NCI-H2196 (cell line): ENCODE measurements around the gene ART1.
A peak's percentile ranks its signal among the peaks of the same experiment; 100 is the strongest.

ENCODE experiments used
- DNase-seq: peaks from one replicate; lab custom pipeline; 2025; ENCODE audit not compliant: unreplicated experiment; lab: John Stamatoyannopoulos, UW

The ART1 gene

DNA sequence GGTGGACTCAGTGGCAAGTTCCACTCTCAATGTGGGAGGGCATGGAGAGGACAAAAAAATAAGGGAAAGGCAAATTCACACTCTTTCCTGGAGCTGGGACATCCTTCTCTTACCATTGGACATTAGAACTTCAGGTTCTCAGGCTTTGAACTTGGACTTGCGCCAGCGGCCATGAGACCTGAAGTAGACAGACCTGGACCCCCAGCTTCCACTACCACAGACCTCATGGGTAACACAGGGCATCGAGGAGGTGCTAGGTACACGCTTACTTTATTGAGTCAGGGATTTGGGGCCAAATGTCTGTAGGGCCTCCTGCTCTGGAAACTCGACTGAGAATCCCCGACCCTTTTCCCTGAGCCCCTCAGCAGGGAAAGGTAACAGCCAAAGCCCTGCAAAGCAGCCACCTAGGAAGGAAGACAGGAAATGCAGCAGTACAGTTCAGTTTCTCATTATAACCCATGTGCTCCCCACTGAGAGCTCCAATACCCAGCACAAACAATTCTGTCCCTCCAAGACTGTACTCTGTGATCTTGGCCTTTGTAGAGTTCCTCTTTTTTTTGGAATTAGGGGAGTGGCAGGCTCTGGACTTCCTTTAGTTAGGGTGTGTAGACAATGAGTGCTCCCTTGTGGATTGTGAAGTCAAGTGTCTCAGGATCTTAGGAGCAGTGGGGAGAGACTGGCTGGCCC lies 20.6 kb downstream of the ART1 start:
- no peak for DNase-seq

DNA sequence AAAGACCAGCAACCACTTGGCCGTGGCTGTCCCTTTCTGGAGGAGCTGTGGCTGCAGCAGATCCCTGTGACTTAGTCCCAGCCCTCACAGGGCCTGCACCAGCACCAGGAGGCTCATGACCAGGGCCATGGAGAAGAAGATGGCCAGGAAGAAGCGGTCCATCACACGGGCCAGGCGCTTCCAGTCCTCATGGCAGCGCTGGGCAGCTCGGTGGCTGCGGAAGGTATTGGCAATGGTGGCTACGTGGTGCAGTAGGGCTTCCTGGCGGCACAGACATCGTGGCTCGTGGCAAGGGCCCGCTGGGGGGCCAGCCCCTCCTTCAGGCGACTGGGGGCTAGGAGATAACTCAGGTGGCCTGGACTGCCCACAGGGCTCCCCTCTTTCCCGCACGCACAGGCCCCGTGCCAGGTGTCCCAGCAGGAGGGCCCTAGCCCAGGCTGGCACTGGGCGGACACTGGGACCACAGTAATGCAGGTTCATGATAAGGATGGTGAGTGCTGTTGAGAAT lies 21.1 kb downstream of the ART1 start:
- DNase-seq = no peak

GRCh38 chr11:3667149-3668035 lies 22.5 kb downstream of the ART1 start:
- DNase-seq = no peak

DNA sequence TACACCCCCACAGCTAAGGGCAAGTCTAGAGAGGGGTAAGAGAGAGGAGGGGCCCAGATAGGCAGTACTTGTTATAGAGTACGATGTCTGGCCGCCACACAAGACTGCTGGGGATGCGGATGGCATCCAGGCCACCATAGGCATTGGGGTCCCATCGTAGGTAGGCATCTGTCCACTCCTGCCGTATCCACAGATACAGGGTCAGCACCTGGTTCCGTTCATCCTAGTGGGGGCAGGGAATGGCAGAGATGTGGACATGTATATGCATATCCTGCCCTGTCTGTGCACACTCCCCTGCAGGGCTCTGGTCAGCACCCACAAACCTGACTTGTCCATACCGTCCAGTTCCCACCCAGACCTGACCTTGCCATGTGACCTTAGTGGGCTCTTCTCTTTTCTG lies 24.2 kb downstream of the ART1 start:
- no peak for DNase-seq

DNA sequence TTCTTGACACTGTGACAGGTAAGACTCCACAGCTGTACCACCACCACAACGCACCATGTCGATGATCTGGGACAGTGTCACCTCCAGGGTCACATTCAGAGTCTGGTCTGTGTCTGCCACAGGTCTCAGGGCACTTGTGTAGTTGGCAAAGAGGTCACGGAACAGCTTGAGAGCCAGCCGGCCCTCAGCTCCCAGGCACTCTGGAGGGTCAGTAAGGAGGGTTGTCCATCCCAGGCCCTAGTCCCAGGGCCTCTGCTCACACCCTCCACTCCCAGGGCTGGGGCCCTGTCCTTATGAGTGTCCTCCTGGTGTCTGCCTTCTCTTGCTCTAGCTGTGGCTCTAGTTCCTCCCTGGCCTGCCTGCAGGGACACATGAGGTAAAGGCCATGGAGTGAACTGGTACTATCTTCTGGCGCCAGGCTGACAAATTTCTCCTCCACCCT lies 24.8 kb downstream of the ART1 start:
- DNase-seq = no peak

DNA sequence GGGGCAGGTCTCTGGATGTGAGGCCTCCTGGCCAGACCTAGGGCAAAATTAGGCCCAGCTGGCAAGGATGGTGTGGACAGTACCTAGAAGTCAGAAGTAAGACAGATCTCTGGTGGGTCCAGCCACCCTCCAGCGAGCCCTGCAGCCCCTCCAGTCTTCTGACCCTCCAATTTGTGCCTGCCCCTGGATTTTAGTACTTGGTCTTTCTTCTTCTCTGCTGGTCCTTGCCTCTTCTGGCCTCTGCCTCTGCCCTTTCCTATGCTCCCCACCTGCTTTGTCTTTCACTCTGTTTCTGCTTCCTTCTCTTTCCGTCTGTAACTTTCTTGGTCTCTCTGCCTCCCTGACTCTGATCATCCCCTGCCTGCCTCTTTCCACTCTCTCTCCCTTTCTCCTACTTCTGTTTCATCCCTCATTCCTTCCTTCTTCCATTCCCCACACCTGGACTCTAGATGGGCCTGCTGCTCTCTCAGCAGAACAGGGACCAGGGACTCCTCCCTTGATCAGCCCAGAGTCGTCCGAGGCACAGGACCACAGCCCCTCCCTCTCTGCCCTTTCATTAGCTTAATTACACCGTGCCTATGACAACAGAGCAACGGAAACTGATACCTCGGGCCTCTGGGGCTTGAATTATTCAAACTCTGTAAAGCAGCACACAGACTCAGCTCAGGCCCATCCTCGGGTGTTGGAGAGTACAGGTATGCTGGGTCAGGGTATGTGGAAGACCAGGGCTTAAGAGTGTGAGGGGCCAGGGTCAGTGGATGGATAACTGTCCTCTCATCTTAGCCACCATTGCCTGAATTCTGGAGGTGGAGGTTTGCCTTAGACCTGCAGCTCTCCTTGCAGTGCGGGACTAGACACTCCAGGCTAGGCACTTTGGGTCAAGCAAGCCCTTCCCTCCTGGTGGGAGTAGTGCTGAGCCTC lies 26.7 kb downstream of the ART1 start, which contains the start of gene CHRNA10:
CHRNA10 (minus strand) TSS at position 51 of the 921 bp plus-strand sequence. CDS start 72 bp downstream, outside the sequence.
- peak; percentile 10 for DNase-seq

GRCh38 chr11:3674189-3674588 lies 29.3 kb downstream of the ART1 start:
- DNase-seq = no peak

- no peak for DNase-seq
These were observed 31.0 kb downstream of the ART1 start for GRCh38 chr11:3675971-3676370.

DNA sequence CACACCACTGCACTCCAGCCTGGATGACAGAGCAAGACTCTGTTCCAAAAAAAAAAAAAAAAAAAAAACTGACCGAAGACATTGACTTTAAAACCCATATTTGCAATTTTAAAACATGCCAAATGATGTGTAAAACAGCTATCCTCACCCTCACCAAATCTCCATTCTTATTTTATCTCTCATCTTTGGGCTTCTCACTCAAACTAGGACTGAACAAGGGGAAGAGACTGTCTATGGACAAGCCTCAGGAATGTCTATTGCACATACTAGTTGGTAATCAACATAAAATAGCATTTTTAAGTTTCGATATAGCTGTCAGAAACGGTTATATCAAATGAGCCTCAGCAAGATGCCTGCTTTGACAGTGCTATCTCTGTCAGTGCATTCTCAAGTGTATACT lies 34.1 kb downstream of the ART1 start:
- DNase-seq = no peak

- DNase-seq = no peak
These were observed 38.1 kb downstream of the ART1 start for GRCh38 chr11:3683039-3683438.

DNA sequence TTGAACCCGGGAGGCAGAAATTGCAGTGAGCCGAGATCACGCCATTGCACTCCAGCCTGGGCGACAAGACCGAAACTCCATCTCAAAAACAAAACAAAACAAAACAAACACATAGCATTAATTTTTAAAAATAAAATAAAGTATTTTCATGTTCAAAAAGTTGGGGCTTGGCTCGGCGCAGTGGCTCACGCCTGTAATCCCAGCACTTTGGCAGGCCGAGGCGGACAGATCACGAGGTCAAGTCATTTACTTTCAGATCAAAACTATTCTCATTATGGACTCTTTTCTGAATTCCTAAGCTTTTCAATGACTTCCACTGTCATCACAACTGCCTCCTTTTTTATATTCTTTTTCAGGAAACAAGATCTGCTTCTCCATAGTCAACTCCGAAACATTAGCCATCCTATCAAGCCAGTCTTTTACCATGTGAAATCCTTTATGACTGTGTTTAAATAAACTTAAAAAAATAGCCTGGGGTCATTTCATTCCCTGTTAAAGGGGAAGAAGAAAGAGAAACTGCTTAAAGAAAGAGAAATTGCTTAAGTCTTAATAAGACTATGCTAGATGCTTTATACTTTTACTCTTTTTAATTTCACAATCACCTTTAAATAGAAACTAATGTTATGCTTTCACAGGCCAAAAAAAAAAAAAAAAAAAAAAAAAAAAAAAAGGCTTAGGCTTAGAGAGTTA lies 39.3 kb downstream of the ART1 start:
- no peak for DNase-seq

GRCh38 chr11:3684819-3685172 lies 39.9 kb downstream of the ART1 start:
- no peak for DNase-seq

GRCh38 chr11:3685923-3686322 lies 41.0 kb downstream of the ART1 start:
- peak; percentile 25 for DNase-seq

- DNase-seq = no peak
These were observed 41.8 kb downstream of the ART1 start for GRCh38 chr11:3686751-3687150.

GRCh38 chr11:3700410-3700809 lies 55.5 kb downstream of the ART1 start:
- DNase-seq = no peak

GRCh38 chr11:3700910-3701309 lies 56.0 kb downstream of the ART1 start:
- DNase-seq = no peak

GRCh38 chr11:3703383-3703782 lies 58.5 kb downstream of the ART1 start:
- no peak for DNase-seq

DNA sequence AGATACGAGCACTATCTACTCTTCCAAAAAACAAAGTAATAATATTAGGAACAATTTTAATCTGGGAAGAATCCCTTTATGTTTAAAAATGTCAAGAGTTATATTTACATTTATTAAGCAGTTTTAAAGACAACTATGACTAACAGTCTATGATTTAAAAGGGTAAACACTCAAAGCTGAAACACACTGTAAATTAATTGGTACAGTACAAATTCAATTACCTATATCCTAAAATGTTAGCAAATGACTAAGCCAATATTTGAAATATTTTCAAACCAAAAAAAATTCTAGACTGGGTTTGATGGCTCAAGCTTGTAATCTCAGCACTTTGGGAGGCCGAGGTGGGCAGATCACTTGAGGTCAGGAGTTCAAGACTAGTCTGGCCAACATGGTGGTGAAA lies 62.2 kb downstream of the ART1 start:
- no peak for DNase-seq

GRCh38 chr11:3709977-3710376 lies 65.0 kb downstream of the ART1 start:
- no peak for DNase-seq

DNA sequence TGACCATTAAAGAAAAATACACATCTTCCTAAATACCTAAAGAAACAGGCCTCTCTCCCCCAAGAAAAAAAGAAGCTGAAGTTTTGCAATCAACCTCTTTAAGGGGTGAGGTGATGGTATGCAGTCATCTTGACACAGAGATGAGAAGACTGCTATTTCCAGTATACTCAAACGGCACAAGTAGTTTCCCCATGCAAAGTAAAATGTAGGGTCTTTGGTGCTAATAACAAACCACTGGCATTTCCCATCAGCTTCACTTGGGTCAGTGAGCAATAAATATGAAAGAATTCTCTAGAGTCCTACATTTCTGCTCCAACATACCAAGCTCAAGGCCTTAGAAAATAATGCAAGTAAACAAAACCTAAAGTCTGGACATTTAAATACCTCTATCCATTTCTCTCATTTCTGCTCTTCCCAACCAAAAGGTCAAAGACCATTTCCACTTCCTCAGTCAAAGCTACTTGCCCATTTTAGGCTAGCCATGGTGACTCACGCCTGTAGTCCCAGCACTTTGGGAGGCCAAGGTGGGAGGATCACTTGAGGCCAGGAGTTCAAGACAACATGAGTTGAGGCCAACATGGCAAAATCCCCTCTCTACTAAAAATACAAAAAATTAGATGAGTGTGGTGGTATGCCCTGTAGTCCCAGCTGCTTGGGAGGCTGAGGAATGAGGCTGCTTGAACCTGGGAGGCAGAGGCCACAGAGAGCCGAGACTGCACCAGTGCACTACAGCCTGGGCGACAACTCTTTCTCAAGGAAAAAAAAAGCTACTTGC lies 65.7 kb downstream of the ART1 start:
- no peak for DNase-seq
